HCT116 (cell line): ENCODE data around the gene TCTA. TPM values are rescaled to one million over a fixed set of nuclear protein-coding genes. Genes with fewer than 3 reads are reported as not detected.

Experiments used
- ATAC-seq: fragments of 200-7000 bp; cut with Tn5 transposase; 2 replicates; pipeline ENCODE4 v1.9.1; 2020; ENCODE audit warnings: mild to moderate bottlenecking, moderate library complexity
- BruUV-seq: library from RNA; stranded (reverse); fragments of 400-500 nt; replicated peaks from 2 replicates; lab custom pipeline; 2021; lab: Mats Ljungman, UMichigan
- CTCF ChIA-PET: fragments of 300-600 bp; sonication (Branson Sonifier 250); formaldehyde crosslinking; loops from one replicate; lab custom pipeline; 2021; ENCODE audit warnings: antibody characterized with exemption; lab: Charles Lee
- POLR2A ChIA-PET: fragments of 300-600, 350-600 bp; sonication (Branson Sonifier 250); formaldehyde crosslinking; loops from one replicate; lab custom pipeline; 2021; ENCODE audit warnings: antibody characterized with exemption; lab: Charles Lee
- RAD21 ChIA-PET, 2 experiments: fragments of 300-600 bp; sonication (Branson Sonifier 250); formaldehyde crosslinking; loops; one replicate each; lab custom pipeline; 2023; ENCODE audit warnings: low total read pairs in 2 of 2; ENCODE audit not compliant: uncharacterized antibody in 2 of 2, unreplicated experiment in 2 of 2, low non-redundant PET in 1 of 2; lab: Charles Lee
- DNase-seq: peaks from one replicate; pipeline ENCODE4 v3.0.0-alpha.2; 2010; ENCODE audit warnings: low read depth, low spot score
- H2AFZ ChIP-seq: fragments of 200-600 bp; shearing (Covaris generic), sonication (generic); 2 replicates; pipeline ENCODE4 v1.6.1; 2017; ENCODE audit warnings: low read depth, mixed run types, mixed read lengths, antibody characterized with exemption, low read length; ENCODE audit not compliant: poor library complexity, severe bottlenecking
- H3K27ac ChIP-seq: 2 replicates; pipeline ENCODE4 v1.5.1; 2012; ENCODE audit warnings: low read depth, low read length
- H3K27me3 ChIP-seq: fragments of 200-600 bp; sonication (generic); 2 replicates; pipeline ENCODE4 v1.6.1; 2016; ENCODE audit warnings: mixed run types, low read length, mixed read lengths; ENCODE audit not compliant: insufficient read depth
- H3K36me3 ChIP-seq, 2 experiments: fragments of 200-500 bp in 1 of 2; fragments of 200-600 bp in 1 of 2; sonication (Bioruptor generic) in 1 of 2; sonication (generic) in 1 of 2; 2 replicates each; pipeline versions ENCODE4 v1.5.1 to v1.6.1; 2014 to 2016; ENCODE audit warnings: low read length in 2 of 2, inconsistent platforms in 1 of 2, mixed read lengths in 1 of 2, mixed run types in 1 of 2; ENCODE audit not compliant: insufficient read depth in 2 of 2, control insufficient read depth in 1 of 2
- H3K4me1 ChIP-seq, 2 experiments: fragments of 200-600 bp in 1 of 2; sonication (generic) in 1 of 2; 2 replicates each; pipeline versions ENCODE4 v1.5.1 to v1.6.1; 2012 to 2017; ENCODE audit warnings: low read length in 2 of 2, inconsistent platforms in 1 of 2, mild to moderate bottlenecking in 1 of 2, mixed read lengths in 1 of 2, mixed run types in 1 of 2, moderate library complexity in 1 of 2; ENCODE audit not compliant: insufficient read depth in 2 of 2, control insufficient read depth in 1 of 2
- H3K4me2 ChIP-seq: fragments of 200-600 bp; sonication (generic); 2 replicates; pipeline ENCODE4 v1.6.1; 2017; ENCODE audit warnings: mixed run types, low read length, mixed read lengths
- H3K4me3 ChIP-seq, 2 experiments: fragments of 200-600 bp in 1 of 2; sonication (generic) in 1 of 2; replicated peaks in 1 of 2; 2 replicates each; pipeline ENCODE4 v1.5.1; 2011 to 2016; ENCODE audit warnings: low read length in 2 of 2, control low read depth in 1 of 2, low read depth in 1 of 2, mild to moderate bottlenecking in 1 of 2, mixed read lengths in 1 of 2, mixed run types in 1 of 2
- H3K79me2 ChIP-seq: fragments of 200-600 bp; sonication (generic); 2 replicates; pipeline ENCODE4 v1.6.1; 2017; ENCODE audit warnings: mild to moderate bottlenecking, mixed run types, low read length, moderate library complexity, mixed read lengths; ENCODE audit not compliant: insufficient read depth
- H3K9ac ChIP-seq: fragments of 200-600 bp; sonication (generic); 2 replicates; pipeline ENCODE4 v1.6.1; 2016; ENCODE audit warnings: low read length, mixed read lengths
- H3K9me2 ChIP-seq: fragments of 200-600 bp; sonication (generic), shearing (Covaris generic); 2 replicates; pipeline ENCODE4 v1.6.1; 2017; ENCODE audit warnings: mixed run types, mild to moderate bottlenecking, moderate library complexity; ENCODE audit not compliant: insufficient read depth
- H3K9me3 ChIP-seq, 2 experiments: fragments of 200-500 bp in 1 of 2; fragments of 200-600 bp in 1 of 2; sonication (Bioruptor generic) in 1 of 2; sonication (generic) in 1 of 2; 2 replicates each; pipeline ENCODE4 v1.6.1; 2014 to 2017; ENCODE audit warnings: low read length in 2 of 2, mixed read lengths in 2 of 2, inconsistent platforms in 1 of 2, low read depth in 1 of 2, mild to moderate bottlenecking in 1 of 2, mixed run types in 1 of 2, moderate library complexity in 1 of 2; ENCODE audit not compliant: control insufficient read depth in 1 of 2, insufficient read depth in 1 of 2
- H4K20me1 ChIP-seq: fragments of 200-600 bp; sonication (generic), shearing (Covaris generic); 2 replicates; pipeline ENCODE4 v1.6.1; 2017; ENCODE audit warnings: mixed run types, mild to moderate bottlenecking, moderate library complexity; ENCODE audit not compliant: insufficient read depth
- CBX3 ChIP-seq: IDR thresholded peaks from 2 replicates; pipeline ENCODE4 v1.6.1; 2012; ENCODE audit warnings: low read depth
- ELF1 ChIP-seq: IDR thresholded peaks from 2 replicates; pipeline ENCODE4 v1.6.1; 2012; ENCODE audit warnings: low read depth, borderline replicate concordance
- EZH2 ChIP-seq: fragments of 200-600 bp; sonication (generic); IDR thresholded peaks from 2 replicates; pipeline ENCODE4 v1.6.1; 2017; ENCODE audit warnings: antibody characterized with exemption, mixed run types
- EZH2phosphoT487 ChIP-seq: fragments of 200-600 bp; IDR thresholded peaks from 2 replicates; pipeline ENCODE4 v1.6.1; 2018; ENCODE audit warnings: antibody characterized with exemption, borderline replicate concordance
- FOSL1 ChIP-seq: IDR thresholded peaks from 2 replicates; pipeline ENCODE4 v1.6.1; 2012; ENCODE audit warnings: low read depth
- JUND ChIP-seq: IDR thresholded peaks from 2 replicates; pipeline ENCODE4 v1.6.1; 2012
- POLR2A ChIP-seq: IDR thresholded peaks from 2 replicates; pipeline ENCODE4 v1.7.0; 2011; ENCODE audit warnings: borderline replicate concordance; ENCODE audit not compliant: insufficient read depth, insufficient read length; ENCODE audit errors: extremely low read depth
- RAD21 ChIP-seq: IDR thresholded peaks from 2 replicates; pipeline ENCODE4 v1.6.1; 2012; ENCODE audit warnings: low read depth, mild to moderate bottlenecking
- SIN3A ChIP-seq: IDR thresholded peaks from 2 replicates; pipeline ENCODE4 v1.6.1; 2012; ENCODE audit warnings: low read depth
- SRF ChIP-seq: IDR thresholded peaks from 2 replicates; pipeline ENCODE4 v1.6.1; 2012; ENCODE audit warnings: low read depth
- TCF7L2 ChIP-seq: IDR thresholded peaks from 2 replicates; pipeline ENCODE4 v1.7.0; 2011; ENCODE audit warnings: borderline replicate concordance, inconsistent platforms; ENCODE audit not compliant: insufficient read depth, insufficient read length; ENCODE audit errors: extremely low read depth
- YY1 ChIP-seq: IDR thresholded peaks from 2 replicates; pipeline ENCODE4 v1.6.1; 2011; ENCODE audit warnings: low read length, low read depth, moderate library complexity, mild to moderate bottlenecking; ENCODE audit not compliant: insufficient replicate concordance; ENCODE audit errors: extremely low read depth
- ZBTB33 ChIP-seq: IDR thresholded peaks from 2 replicates; pipeline ENCODE4 v1.6.1; 2011; ENCODE audit warnings: mild to moderate bottlenecking, low read length, moderate library complexity; ENCODE audit not compliant: insufficient replicate concordance; ENCODE audit errors: extremely low read depth
- ZNF274 ChIP-seq: fragments of 200-500 bp; sonication (Bioruptor generic); IDR thresholded peaks from 2 replicates; pipeline ENCODE4 v1.6.1; 2014; ENCODE audit warnings: mild to moderate bottlenecking, low read depth, low read length, inconsistent platforms
- intact Hi-C: fragments of 100-400 bp; cut with micrococcal nuclease; formaldehyde crosslinking; loops from 2 replicates; pipeline ENCODE4 v1.10.0; 2022
- total RNA-seq: library from RNA; stranded (reverse); gene quantifications from one replicate; pipeline ENCODE4 v1.2.1, GENCODE V29; 2021; ENCODE audit not compliant: unreplicated experiment
- TF ChIP-seq, protein P1 (sequence below): IDR thresholded peaks from 2 replicates; pipeline ENCODE4 v1.6.1; 2012; ENCODE audit warnings: low read depth
- TF ChIP-seq, protein P2 (sequence below): IDR thresholded peaks from 2 replicates; pipeline ENCODE4 v1.6.1; 2012
- TF ChIP-seq, protein P3 (sequence below): IDR thresholded peaks from 2 replicates; pipeline ENCODE4 v1.6.1; 2012

The TCTA gene
- total RNA-seq, 1 experiment from 2014 or later: 11.9 TPM

DNA sequence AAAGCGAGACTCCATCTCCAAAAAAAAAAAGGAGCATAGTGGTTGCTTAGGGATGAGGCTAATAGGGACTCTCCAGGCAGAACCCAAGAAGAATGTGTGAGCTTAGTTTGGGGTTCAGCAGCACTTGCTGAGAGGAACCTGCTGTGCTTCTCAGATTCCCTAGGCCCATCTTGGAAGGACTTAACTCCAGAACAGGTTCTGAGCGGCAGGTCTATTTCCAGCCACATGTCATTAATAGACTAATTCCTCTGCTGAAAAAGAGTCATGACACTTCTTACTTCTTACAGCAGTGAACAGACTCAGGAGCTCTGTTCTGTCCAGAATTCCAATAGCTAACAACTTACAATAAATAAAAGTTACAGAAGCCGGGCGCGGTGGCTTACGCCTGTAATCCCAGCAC lies 22.9 kb upstream of the TCTA start:
- no peak for ATAC-seq

More for the DNA sequence above, 22.9 kb upstream of the TCTA start:
- DNase-seq: no peak
- Histone ChIP-seq H3K9ac (no peak overlapping the region), H3K79me2 (peaks cover 99% of the 10 kb centered on the region), H3K4me3 (no peak overlapping the region), H3K27me3 (no peaks in the 10 kb centered on the region), H3K4me1 (peaks cover 0 to 6% of the 10 kb centered on the region in 2 experiments; a peak in 1 of 4 replicates), H3K9me2 (no peaks in the 10 kb centered on the region), H2AFZ (no peak overlapping the region), H4K20me1 (peaks cover 33% of the 10 kb centered on the region; the same call in 1 of the 2 replicates), H3K9me3 (no peaks in the 10 kb centered on the region), H3K27ac (no peak overlapping the region), H3K4me2 (no peak overlapping the region), H3K36me3 (no peaks in the 10 kb centered on the region; a peak in 1 of 4 replicates)
- CTCF ChIA-PET: interaction anchor here (0.9 kb wide), 1 partner anchor 60 kb away, joined by 3 read pairs; no protein-coding TSS in a partner anchor
- BruUV-seq: no TSS peak
- TF ChIP-seq SRF: no peak
- no peak for TF ChIP-seq ELF1
- no peak for TF ChIP-seq ZNF274
- TF ChIP-seq CBX3: no peak
- TF ChIP-seq, protein P1, sequence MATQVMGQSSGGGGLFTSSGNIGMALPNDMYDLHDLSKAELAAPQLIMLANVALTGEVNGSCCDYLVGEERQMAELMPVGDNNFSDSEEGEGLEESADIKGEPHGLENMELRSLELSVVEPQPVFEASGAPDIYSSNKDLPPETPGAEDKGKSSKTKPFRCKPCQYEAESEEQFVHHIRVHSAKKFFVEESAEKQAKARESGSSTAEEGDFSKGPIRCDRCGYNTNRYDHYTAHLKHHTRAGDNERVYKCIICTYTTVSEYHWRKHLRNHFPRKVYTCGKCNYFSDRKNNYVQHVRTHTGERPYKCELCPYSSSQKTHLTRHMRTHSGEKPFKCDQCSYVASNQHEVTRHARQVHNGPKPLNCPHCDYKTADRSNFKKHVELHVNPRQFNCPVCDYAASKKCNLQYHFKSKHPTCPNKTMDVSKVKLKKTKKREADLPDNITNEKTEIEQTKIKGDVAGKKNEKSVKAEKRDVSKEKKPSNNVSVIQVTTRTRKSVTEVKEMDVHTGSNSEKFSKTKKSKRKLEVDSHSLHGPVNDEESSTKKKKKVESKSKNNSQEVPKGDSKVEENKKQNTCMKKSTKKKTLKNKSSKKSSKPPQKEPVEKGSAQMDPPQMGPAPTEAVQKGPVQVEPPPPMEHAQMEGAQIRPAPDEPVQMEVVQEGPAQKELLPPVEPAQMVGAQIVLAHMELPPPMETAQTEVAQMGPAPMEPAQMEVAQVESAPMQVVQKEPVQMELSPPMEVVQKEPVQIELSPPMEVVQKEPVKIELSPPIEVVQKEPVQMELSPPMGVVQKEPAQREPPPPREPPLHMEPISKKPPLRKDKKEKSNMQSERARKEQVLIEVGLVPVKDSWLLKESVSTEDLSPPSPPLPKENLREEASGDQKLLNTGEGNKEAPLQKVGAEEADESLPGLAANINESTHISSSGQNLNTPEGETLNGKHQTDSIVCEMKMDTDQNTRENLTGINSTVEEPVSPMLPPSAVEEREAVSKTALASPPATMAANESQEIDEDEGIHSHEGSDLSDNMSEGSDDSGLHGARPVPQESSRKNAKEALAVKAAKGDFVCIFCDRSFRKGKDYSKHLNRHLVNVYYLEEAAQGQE: no peak
- TF ChIP-seq, protein P2, sequence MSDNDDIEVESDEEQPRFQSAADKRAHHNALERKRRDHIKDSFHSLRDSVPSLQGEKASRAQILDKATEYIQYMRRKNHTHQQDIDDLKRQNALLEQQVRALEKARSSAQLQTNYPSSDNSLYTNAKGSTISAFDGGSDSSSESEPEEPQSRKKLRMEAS: no peak
- no peak for TF ChIP-seq RAD21
- TF ChIP-seq ZBTB33: no peak
- TF ChIP-seq EZH2phosphoT487: no peak
- no peak for TF ChIP-seq FOSL1
- TF ChIP-seq TCF7L2: no peak
- TF ChIP-seq POLR2A: no peak
- no peak for TF ChIP-seq YY1
- TF ChIP-seq JUND: no peak
- TF ChIP-seq SIN3A: no peak
- TF ChIP-seq EZH2: no peak
- TF ChIP-seq, protein P3, sequence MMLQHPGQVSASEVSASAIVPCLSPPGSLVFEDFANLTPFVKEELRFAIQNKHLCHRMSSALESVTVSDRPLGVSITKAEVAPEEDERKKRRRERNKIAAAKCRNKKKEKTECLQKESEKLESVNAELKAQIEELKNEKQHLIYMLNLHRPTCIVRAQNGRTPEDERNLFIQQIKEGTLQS: no peak
- RAD21 ChIA-PET: no interaction called here
- POLR2A ChIA-PET: no interaction called here
- intact Hi-C loops: no loop called here
